Spinal cord (tissue), 10 donors: ENCODE data around the gene ARSI. TPM values are rescaled to one million over a fixed set of nuclear protein-coding genes. Genes with fewer than 3 reads are reported as not detected.

Experiments used
- DNase-seq, 6 donors: peaks; one replicate each; pipeline versions ENCODE4 v3.0.0 to v3.0.0-alpha.2; 2013 to 2015; ENCODE audit warnings: low spot score in 6 of 6, low read depth in 4 of 6
- H3K27ac ChIP-seq: one replicate; pipeline ENCODE4 v1.5.1; 2013; ENCODE audit warnings: low read depth, low read length, control low read depth
- H3K27me3 ChIP-seq: one replicate; pipeline ENCODE4 v1.6.1; 2013; ENCODE audit warnings: low read length; ENCODE audit not compliant: control insufficient read depth, insufficient read depth
- H3K36me3 ChIP-seq: one replicate; pipeline ENCODE4 v1.6.1; 2013; ENCODE audit warnings: low read length; ENCODE audit not compliant: control insufficient read depth, insufficient read depth
- H3K4me1 ChIP-seq: one replicate; pipeline ENCODE4 v1.6.1; 2013; ENCODE audit warnings: low read length; ENCODE audit not compliant: control insufficient read depth, insufficient read depth
- H3K4me3 ChIP-seq: one replicate; pipeline ENCODE4 v1.5.1; 2013; ENCODE audit warnings: low read depth, low read length, control low read depth
- H3K9me3 ChIP-seq: one replicate; pipeline ENCODE4 v1.6.1; 2013; ENCODE audit warnings: low read length; ENCODE audit not compliant: control insufficient read depth, insufficient read depth
- WGBS: methylation state at CpG from one replicate; pipeline ENCODE4 v1.1.5; 2013; ENCODE audit warnings: missing lambda C conversion rate; ENCODE audit not compliant: insufficient coverage; 5-methylcytosine and 5-hydroxymethylcytosine counted together
- polyA plus RNA-seq, 2 donors: library from polyadenylated mRNA; unstranded; fragments of 120-200 nt; gene quantifications; one replicate each; pipeline ENCODE4 v1.2.1, GENCODE V29; 2013; ENCODE audit not compliant: insufficient read length in 2 of 2
- total RNA-seq, 2 donors: library from RNA; depleted of rRNA in 1 of 2; stranded (reverse); fragments of 120-200 nt in 1 of 2; fragments of >200 nt in 1 of 2; gene quantifications; one replicate each; pipeline versions ENCODE4 v1.2.3 to v1.2.4, GENCODE V29; 2013 to 2014
- donor health status: healthy.

Gene ARSI
- total and polyA plus RNA-seq, 4 donors, result 1.3 to 17.5 (median 5.2) TPM

GRCh38 chr5:150341989-150342388 is 39.3 kb upstream of the ARSI start:
- whole genome bisulfite sequencing, result no CpG with 5 or more reads among the region's 1 CpG
- Histone ChIP-seq H3K27ac (no peak overlapping the region), H3K27me3 (no peaks in the 10 kb centered on the region)

GRCh38 chr5:150341331-150341730 is 38.6 kb upstream of the ARSI start:
- H3K4me3 ChIP-seq, result no peak overlapping the region

More at GRCh38 chr5:150341989-150342388, 39.3 kb upstream of the ARSI start:
- Histone ChIP-seq H3K4me3 (no peak overlapping the region), H3K9me3 (no peaks in the 10 kb centered on the region), H3K4me1 (peaks cover 40% of the 10 kb centered on the region), H3K36me3 (no peaks in the 10 kb centered on the region)
- no peak for DNase-seq

GRCh38 chr5:150340614-150341255 is 38.0 kb upstream of the ARSI start:
- Histone ChIP-seq H3K9me3 (no peaks in the 10 kb centered on the region), H3K36me3 (no peaks in the 10 kb centered on the region), H3K27ac (no peak overlapping the region), H3K4me3 (no peak overlapping the region), H3K4me1 (peaks cover 29% of the 10 kb centered on the region), H3K27me3 (no peaks in the 10 kb centered on the region)
- no peak for DNase-seq
- WGBS, result 67% methylated on average over 4 of the region's 7 CpGs

More at GRCh38 chr5:150341331-150341730, 38.6 kb upstream of the ARSI start:
- H3K36me3 ChIP-seq, result no peaks in the 10 kb centered on the region
- peaks cover 35% of the 10 kb centered on the region for H3K4me1 ChIP-seq
- WGBS, result 93% methylated on average over 4 of the region's 4 CpGs
- H3K27me3 ChIP-seq, result no peaks in the 10 kb centered on the region
- no peaks in the 10 kb centered on the region for H3K9me3 ChIP-seq
- no peak overlapping the region for H3K27ac ChIP-seq
- no peak for DNase-seq

GRCh38 chr5:150339841-150340240 is 37.1 kb upstream of the ARSI start:
- Histone ChIP-seq H3K27me3 (no peaks in the 10 kb centered on the region), H3K27ac (peak overlapping the region; percentile 58), H3K9me3 (no peaks in the 10 kb centered on the region), H3K4me1 (peaks cover 21% of the 10 kb centered on the region), H3K4me3 (no peak overlapping the region), H3K36me3 (no peaks in the 10 kb centered on the region)
- no peak for DNase-seq
- WGBS, result 93% methylated on average over 3 of the region's 4 CpGs

- H3K36me3 ChIP-seq, result no peaks in the 10 kb centered on the region
- DNase-seq, result peak in 2 of 6 donors; percentile 55 to 67
- H3K9me3 ChIP-seq, result no peaks in the 10 kb centered on the region
- H3K27me3 ChIP-seq, result no peaks in the 10 kb centered on the region
- peaks cover 21% of the 10 kb centered on the region for H3K4me1 ChIP-seq
- no peak overlapping the region for H3K4me3 ChIP-seq
- WGBS, result 24% methylated on average over 4 of the region's 5 CpGs
- peak overlapping the region; percentile 58 for H3K27ac ChIP-seq
These were observed 36.5 kb upstream of the ARSI start for GRCh38 chr5:150339165-150339564.

GRCh38 chr5:150338546-150338945 is 35.8 kb upstream of the ARSI start:
- Histone ChIP-seq H3K9me3 (no peaks in the 10 kb centered on the region), H3K27ac (peak overlapping the region; percentile 27), H3K4me3 (no peak overlapping the region), H3K36me3 (no peaks in the 10 kb centered on the region), H3K4me1 (peaks cover 21% of the 10 kb centered on the region), H3K27me3 (no peaks in the 10 kb centered on the region)
- 88% methylated on average over 11 of the region's 11 CpGs for WGBS
- DNase-seq, result no peak

GRCh38 chr5:150335778-150336177 is 33.1 kb upstream of the ARSI start:
- Histone ChIP-seq H3K4me3 (no peak overlapping the region), H3K4me1 (peaks cover 19% of the 10 kb centered on the region), H3K36me3 (no peaks in the 10 kb centered on the region), H3K27ac (no peak overlapping the region), H3K9me3 (no peaks in the 10 kb centered on the region), H3K27me3 (no peaks in the 10 kb centered on the region)
- DNase-seq, result no peak
- 58% methylated on average over 2 of the region's 4 CpGs for WGBS

GRCh38 chr5:150333400-150333799 is 30.7 kb upstream of the ARSI start:
- H3K4me3 ChIP-seq, result no peak overlapping the region
- H3K27me3 ChIP-seq, result no peaks in the 10 kb centered on the region
- WGBS, result 82% methylated on average over 5 of the region's 5 CpGs
- DNase-seq, result no peak
- H3K36me3 ChIP-seq, result no peaks in the 10 kb centered on the region
- H3K9me3 ChIP-seq, result no peaks in the 10 kb centered on the region
- peaks cover 17% of the 10 kb centered on the region for H3K4me1 ChIP-seq
- no peak overlapping the region for H3K27ac ChIP-seq

GRCh38 chr5:150329881-150330876 is 27.5 kb upstream of the ARSI start:
- H3K27ac ChIP-seq, result no peak overlapping the region
- DNase-seq, result peak in 1 of 6 donors; percentile 23
- H3K4me3 ChIP-seq, result no peak overlapping the region
- WGBS, result 53% methylated on average over 10 of the region's 17 CpGs
- H3K4me1 ChIP-seq, result peaks cover 33% of the 10 kb centered on the region
- no peaks in the 10 kb centered on the region for H3K36me3 ChIP-seq
- H3K27me3 ChIP-seq, result no peaks in the 10 kb centered on the region
- H3K9me3 ChIP-seq, result no peaks in the 10 kb centered on the region
